ENCODE measurements around the gene ITCH. TPM values are rescaled to one million over a fixed set of nuclear protein-coding genes. Genes with fewer than 3 reads are reported as not detected.

ITCH gene
- total RNA-seq, 2 donors from 2014 or later, result 44.4 to 53.4 TPM

DNA sequence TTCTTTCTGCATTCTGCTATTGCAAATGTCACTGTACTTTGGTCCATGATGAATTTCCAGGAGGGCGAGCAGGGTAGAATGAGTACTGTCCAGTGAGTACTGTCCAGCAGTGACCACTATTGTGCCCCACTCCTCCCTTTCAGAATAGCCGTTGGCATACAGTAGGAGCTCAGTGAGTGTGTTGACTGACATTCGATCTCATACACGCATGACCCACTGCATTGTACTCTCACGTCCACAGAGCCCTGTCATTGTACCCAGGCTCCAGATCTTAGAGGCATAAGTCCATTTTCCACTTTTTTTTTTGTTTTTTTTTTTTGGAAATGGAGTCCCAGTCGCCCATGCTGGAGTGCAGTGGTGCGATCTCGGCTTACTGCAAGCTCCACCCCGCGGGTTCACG is 161.4 kb downstream of the ITCH start:
- ATAC-seq (no peak), DNase-seq (no peak)
- H3K27me3 Mint-ChIP-seq, result no peaks in the 10 kb centered on the region
- H3K27ac Mint-ChIP-seq, result peak overlapping the region; percentile 37
- no peak overlapping the region for H3K4me3 Mint-ChIP-seq
- H3K9me3 ChIP-seq (ENCODE audit: control insufficient read depth, low read length, poor library complexity, severe bottlenecking), result no peaks in the 10 kb centered on the region
- peaks cover 25% of the 10 kb centered on the region for H3K4me1 Mint-ChIP-seq
- no peaks in the 10 kb centered on the region for H3K36me3 Mint-ChIP-seq (ENCODE audit: low read depth)

DNA sequence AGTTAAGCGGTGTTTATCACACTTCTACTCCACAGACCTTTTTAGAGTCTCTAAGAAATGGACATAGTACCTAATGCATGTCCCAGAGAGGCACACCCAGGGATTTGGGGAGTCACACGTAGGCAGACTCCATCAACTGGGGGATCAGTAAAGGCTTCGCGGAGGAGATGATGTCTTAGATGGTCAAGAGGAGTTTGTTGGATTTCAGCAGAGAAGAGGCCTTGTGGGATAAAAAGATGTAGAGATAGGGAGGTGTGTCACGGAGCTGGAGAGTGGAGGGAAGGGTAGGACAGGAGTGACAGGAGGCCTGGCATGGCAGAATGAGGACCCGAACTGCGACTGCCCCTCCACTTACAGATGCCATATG is 162.3 kb downstream of the ITCH start:
- Mint-ChIP-seq H3K4me1 (peaks cover 22% of the 10 kb centered on the region), H3K4me3 (no peak overlapping the region), H3K27ac (peak overlapping the region; percentile 37), H3K27me3 (no peaks in the 10 kb centered on the region), H3K36me3 (ENCODE audit: low read depth) (no peaks in the 10 kb centered on the region)
- ATAC-seq, result no peak
- no peaks in the 10 kb centered on the region for H3K9me3 ChIP-seq (ENCODE audit: control insufficient read depth, low read length, poor library complexity, severe bottlenecking)
- no peak for DNase-seq

DNA sequence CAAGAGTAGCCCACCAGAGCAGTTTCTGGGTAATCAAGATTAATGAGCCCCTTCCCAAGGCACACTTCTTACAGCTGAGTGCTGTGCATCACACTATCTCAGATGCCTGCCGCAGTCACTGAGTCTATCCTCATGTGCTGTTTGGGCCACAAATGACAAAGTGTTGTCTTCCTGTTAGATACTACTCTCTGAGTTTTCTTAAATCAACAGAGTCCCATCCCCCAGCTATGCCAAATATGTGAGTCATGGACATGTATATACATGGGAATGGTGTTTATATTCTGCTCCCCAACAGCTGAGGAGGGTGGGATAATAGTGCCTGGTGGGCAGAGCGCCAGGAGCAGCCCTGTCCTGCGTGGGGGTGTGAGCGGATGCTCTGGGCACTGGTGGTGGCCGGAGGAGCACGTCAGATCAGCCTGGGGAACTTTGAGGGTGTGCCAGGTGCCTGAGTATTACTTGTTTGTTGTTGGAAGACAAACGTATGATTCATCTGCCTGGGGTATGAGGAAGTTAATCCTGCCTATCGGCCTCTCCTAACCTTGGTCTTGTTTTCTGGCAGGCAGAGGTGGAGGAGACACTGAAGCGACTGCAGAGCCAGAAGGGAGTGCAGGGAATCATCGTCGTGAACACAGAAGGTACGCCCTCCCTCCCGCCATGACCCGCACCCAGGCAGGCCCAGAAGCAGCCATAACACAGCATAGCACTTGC is 162.8 kb downstream of the ITCH start:
- Mint-ChIP-seq H3K27me3 (no peaks in the 10 kb centered on the region), H3K27ac (peak overlapping the region; percentile 37), H3K4me1 (peaks cover 25% of the 10 kb centered on the region), H3K4me3 (no peak overlapping the region), H3K36me3 (ENCODE audit: low read depth) (no peaks in the 10 kb centered on the region)
- H3K9me3 ChIP-seq (ENCODE audit: control insufficient read depth, low read length, poor library complexity, severe bottlenecking), result no peaks in the 10 kb centered on the region
- DNase-seq (no peak), ATAC-seq (no peak)

DNA sequence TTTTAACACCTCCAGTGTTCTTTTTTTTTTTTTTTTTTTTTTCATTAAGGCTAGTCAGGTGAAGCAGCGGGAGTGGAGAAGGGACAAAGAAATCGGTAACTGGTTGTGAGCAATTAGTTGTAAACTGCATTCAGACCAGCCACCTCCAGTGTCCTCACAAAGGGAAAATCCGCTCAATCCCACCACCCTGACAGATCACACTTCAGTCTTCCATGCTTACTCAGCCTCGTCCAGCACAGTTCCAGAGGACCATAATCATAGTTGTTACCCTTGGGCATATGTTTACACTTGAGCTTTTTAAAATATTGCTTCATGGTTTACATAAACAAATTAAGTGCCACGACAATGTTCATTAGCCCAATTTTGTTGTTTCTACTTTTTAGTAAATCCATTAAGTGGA is 163.4 kb downstream of the ITCH start:
- no peaks in the 10 kb centered on the region for H3K9me3 ChIP-seq (ENCODE audit: control insufficient read depth, low read length, poor library complexity, severe bottlenecking)
- Mint-ChIP-seq H3K27me3 (no peaks in the 10 kb centered on the region), H3K4me1 (peaks cover 26% of the 10 kb centered on the region), H3K4me3 (no peak overlapping the region), H3K36me3 (ENCODE audit: low read depth) (peaks cover 2% of the 10 kb centered on the region), H3K27ac (no peak overlapping the region)
- no peak for ATAC-seq
- no peak for DNase-seq

DNA sequence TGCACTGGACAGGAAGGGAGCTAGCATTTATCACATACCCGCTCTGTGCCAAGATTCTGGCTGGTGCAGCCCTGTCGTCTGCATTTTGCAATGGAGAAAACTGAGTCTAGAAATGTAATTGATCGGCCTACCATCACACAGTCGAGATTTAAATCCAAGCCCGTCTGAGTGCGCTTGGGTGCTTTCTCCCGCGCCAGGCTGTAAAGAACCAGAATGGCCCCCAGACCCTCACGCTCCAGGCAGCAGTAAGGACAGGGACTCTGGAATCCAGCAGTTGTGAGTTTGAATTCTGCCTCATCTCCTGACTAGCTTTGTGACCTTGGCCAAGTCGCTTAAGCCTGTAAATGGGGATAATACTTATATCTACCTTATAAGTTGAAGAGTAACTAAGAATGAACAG is 163.9 kb downstream of the ITCH start:
- H3K27ac Mint-ChIP-seq, result no peak overlapping the region
- DNase-seq (no peak), ATAC-seq (no peak)
- H3K4me3 Mint-ChIP-seq, result no peak overlapping the region
- H3K36me3 Mint-ChIP-seq (ENCODE audit: low read depth), result peaks cover 5% of the 10 kb centered on the region
- H3K9me3 ChIP-seq (ENCODE audit: control insufficient read depth, low read length, poor library complexity, severe bottlenecking), result no peaks in the 10 kb centered on the region
- H3K4me1 Mint-ChIP-seq, result peaks cover 25% of the 10 kb centered on the region
- no peaks in the 10 kb centered on the region for H3K27me3 Mint-ChIP-seq

DNA sequence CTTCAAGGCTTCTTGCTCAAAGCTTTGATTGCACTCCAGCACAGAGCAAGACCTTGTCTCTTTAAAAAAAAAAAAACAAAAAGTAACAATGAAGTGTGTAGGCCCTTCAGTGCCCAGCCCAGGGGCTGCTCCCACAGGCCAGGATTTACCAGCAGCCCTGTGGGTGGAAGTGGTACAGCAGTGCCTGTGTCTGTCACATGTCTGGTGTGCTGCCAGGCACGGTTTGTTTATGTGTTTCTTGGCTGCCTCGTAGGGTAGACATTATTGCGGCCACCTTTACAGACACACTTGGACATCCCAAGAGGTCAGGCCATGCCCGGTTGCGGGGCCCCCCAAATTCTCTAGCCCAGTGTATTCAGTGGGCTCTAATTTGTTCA is 165.8 kb downstream of the ITCH start:
- DNase-seq (no peak), ATAC-seq (no peak)
- Mint-ChIP-seq H3K27me3 (no peaks in the 10 kb centered on the region), H3K36me3 (ENCODE audit: low read depth) (peaks cover 5% of the 10 kb centered on the region), H3K4me3 (no peak overlapping the region), H3K27ac (peak overlapping the region; percentile 34), H3K4me1 (peaks cover 18% of the 10 kb centered on the region)
- H3K9me3 ChIP-seq (ENCODE audit: control insufficient read depth, low read length, poor library complexity, severe bottlenecking), result no peaks in the 10 kb centered on the region

DNA sequence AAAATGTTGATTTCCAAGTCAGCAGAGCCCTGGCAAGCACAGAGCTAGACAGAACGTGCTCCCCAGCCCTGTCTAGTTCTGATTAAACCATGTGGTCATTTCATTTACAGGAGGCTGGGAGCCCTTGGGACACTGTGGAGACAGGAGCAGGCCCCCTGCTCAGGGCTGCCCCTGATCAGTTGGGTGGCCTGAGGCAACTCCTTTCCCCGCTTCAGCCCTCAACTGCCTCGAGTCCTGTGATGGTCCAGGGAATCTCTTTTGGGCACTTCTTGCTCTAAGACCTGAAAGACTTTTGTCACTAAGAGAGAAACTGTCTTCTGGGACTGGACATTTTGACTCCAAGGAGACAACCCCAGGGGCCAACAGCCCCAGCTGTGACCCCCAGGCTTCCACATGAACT is 166.7 kb downstream of the ITCH start:
- Mint-ChIP-seq H3K27me3 (no peaks in the 10 kb centered on the region), H3K27ac (peak overlapping the region; percentile 75), H3K36me3 (ENCODE audit: low read depth) (peaks cover 5% of the 10 kb centered on the region), H3K4me3 (no peak overlapping the region), H3K4me1 (peaks cover 18% of the 10 kb centered on the region)
- ATAC-seq, result no peak
- no peak for DNase-seq
- no peaks in the 10 kb centered on the region for H3K9me3 ChIP-seq (ENCODE audit: control insufficient read depth, low read length, poor library complexity, severe bottlenecking)

DNA sequence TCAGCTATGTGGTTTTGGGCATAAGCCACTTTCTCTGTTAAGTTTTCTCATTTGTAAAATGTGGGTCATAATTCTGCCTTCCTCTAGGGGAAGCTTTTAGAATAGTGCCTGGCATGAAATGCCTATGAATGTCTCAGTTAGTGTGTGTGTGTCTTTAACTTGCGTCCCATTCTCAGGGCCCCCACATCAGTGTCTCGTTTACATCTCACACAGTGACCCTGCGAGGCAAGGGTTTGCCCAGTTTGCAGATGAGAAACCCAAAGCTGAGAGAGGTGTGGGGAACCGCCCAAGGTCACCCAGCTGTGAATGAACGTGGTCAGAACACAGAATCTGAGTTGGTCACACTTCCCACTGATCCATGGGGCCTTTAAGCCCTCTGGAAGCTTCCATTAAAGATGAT is 167.3 kb downstream of the ITCH start:
- Mint-ChIP-seq H3K4me1 (peaks cover 16% of the 10 kb centered on the region), H3K27me3 (no peaks in the 10 kb centered on the region), H3K27ac (peak overlapping the region; percentile 75), H3K36me3 (ENCODE audit: low read depth) (peaks cover 5% of the 10 kb centered on the region), H3K4me3 (no peak overlapping the region)
- DNase-seq (no peak), ATAC-seq (no peak)
- no peaks in the 10 kb centered on the region for H3K9me3 ChIP-seq (ENCODE audit: control insufficient read depth, low read length, poor library complexity, severe bottlenecking)

DNA sequence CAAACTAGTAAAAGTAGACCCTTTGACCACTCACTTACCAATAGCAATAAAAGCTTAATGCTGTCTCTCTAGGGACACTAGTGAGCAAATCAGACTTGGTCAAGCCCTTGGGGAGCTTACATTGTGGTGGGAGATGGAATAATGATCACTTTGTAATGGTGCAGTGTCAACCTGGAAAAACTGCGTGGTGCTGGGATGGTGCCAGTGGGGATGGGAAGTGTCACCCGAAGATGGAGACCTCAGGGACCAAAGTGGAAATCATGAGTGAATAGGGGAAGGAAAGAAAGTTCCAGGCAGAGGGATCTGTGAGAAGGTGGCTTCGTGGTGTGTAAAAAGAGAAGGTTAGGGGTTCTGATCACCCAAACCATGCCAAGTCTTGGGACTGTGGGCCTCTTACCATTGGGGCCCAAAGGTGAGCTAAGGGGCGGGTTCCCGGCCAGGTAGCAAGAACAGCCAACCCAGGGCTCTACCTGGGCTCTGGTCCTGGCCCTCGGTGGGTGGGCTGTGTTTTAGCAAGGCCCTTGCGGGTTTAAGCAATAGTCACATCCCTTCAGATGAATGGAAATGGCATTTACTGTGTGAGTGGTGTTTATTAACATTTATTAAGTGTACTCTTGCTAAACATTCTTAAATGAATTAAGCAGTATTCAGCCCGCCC is 168.7 kb downstream of the ITCH start:
- Mint-ChIP-seq H3K27ac (peak overlapping the region; percentile 75), H3K4me1 (peaks cover 12% of the 10 kb centered on the region), H3K36me3 (ENCODE audit: low read depth) (peaks cover 5% of the 10 kb centered on the region), H3K4me3 (no peak overlapping the region), H3K27me3 (no peaks in the 10 kb centered on the region)
- DNase-seq, result no peak
- H3K9me3 ChIP-seq (ENCODE audit: control insufficient read depth, low read length, poor library complexity, severe bottlenecking), result no peaks in the 10 kb centered on the region
- ATAC-seq, result no peak

DNA sequence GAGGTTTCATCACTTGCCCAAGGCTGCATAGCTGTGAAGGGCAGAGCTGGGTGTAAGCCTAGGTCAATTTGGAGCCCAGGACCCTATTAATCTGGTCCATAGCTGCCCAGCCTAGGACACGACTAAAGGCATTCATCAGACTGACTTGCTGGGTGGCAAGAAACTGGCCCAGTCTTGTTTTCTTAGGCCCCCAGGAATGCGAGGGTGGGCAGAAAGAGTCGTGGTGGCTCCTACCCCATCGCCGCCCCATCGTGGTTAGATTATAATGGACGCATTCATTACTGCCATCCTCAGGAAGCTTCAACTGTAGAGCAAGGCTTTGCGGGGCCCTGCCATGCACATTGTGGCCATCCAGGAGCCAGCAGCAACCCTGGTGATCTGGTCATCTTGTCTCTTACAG is 169.2 kb downstream of the ITCH start:
- Mint-ChIP-seq H3K27me3 (no peaks in the 10 kb centered on the region), H3K4me3 (no peak overlapping the region), H3K36me3 (ENCODE audit: low read depth) (peaks cover 5% of the 10 kb centered on the region), H3K4me1 (peaks cover 12% of the 10 kb centered on the region), H3K27ac (peak overlapping the region; percentile 75)
- no peak for DNase-seq
- ATAC-seq, result no peak
- H3K9me3 ChIP-seq (ENCODE audit: control insufficient read depth, low read length, poor library complexity, severe bottlenecking), result no peaks in the 10 kb centered on the region

DNA sequence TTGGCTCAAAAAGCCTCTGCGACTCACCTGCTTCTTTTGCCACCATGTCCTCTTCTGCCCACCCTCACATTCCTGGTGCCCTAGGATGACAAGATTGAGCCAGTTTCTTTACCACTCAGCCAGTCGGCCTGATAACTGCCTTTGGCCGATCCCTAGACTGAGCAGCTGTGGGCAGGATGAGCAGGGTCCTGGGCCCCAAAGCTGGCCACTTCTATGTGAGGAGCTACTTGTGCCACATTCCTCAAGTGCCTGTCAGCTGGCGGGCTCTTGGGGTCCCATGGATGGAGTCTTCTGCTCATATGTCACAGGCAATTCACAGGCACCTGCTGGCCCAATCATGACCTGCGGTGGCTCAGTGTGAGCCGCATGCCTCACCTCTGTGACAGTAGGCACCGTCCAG is 169.7 kb downstream of the ITCH start:
- Mint-ChIP-seq H3K27ac (no peak overlapping the region), H3K4me3 (no peak overlapping the region), H3K36me3 (ENCODE audit: low read depth) (peaks cover 5% of the 10 kb centered on the region), H3K4me1 (peaks cover 12% of the 10 kb centered on the region), H3K27me3 (no peaks in the 10 kb centered on the region)
- H3K9me3 ChIP-seq (ENCODE audit: control insufficient read depth, low read length, poor library complexity, severe bottlenecking), result no peaks in the 10 kb centered on the region
- DNase-seq, result no peak
- no peak for ATAC-seq

DNA sequence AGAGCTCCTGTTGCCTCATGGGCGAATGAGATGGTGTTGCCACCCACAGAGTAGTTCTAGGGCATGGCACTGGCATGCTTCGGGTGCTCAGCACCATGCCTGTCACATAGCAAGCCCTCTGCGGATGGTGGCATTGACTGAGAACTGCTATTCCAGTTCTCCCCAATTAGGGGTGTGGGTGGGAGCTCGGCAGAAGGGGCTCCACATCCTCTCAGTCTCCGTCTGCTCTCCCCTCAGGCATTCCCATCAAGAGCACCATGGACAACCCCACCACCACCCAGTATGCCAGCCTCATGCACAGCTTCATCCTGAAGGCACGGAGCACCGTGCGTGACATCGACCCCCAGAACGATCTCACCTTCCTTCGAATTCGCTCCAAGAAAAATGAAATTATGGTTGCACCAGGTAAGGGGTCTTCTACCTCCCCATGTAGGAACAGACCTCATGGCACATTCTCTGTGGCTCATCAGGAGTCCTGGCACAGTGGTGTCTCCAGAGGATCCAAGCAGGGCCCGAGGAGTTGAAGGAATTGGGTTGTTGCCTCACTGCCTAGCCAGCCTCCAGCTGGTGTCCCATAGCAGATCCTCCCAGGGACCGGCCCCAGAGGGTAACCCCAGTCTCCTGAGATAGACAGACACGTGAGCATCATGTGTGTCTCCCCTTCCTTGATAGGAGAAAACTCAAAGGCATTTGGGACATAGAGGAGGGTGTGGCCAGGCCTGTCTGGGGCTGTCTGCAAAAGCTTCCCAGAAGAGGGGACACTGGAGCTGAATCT is 171.5 kb downstream of the ITCH start:
- Mint-ChIP-seq H3K27ac (peak overlapping the region; percentile 77), H3K4me3 (no peak overlapping the region), H3K4me1 (peaks cover 12% of the 10 kb centered on the region), H3K36me3 (ENCODE audit: low read depth) (peaks cover 5% of the 10 kb centered on the region), H3K27me3 (no peaks in the 10 kb centered on the region)
- no peak for ATAC-seq
- DNase-seq, result no peak
- no peaks in the 10 kb centered on the region for H3K9me3 ChIP-seq (ENCODE audit: control insufficient read depth, low read length, poor library complexity, severe bottlenecking)

DNA sequence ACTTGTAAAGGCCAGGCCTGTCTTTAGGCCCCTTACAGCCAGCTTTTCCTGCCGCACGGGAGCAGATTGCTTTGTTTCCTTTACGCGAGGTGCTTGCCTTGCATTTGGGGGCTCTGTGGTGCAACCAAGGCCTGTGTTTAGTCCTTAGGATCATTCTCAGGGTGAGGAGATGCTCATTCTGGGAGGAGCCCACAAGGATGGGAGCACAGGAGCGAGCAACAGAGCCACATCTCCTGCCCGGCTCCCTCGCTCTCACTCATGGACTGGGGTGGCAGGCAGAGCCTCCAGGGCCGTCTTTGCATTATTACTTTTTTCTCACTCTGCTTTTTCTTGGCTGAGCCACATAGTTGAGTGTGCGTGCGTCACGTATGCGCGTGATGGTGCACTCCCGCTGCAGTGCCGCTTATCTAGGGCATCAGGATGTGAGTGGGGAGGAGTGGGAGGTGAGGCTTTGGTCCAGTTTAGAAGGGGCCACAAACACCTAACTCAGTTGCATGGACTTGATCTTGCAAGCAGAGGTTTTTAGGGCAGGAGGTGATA is 172.3 kb downstream of the ITCH start:
- Mint-ChIP-seq H3K27ac (no peak overlapping the region), H3K27me3 (no peaks in the 10 kb centered on the region), H3K36me3 (ENCODE audit: low read depth) (peaks cover 6% of the 10 kb centered on the region), H3K4me3 (no peak overlapping the region), H3K4me1 (peaks cover 14% of the 10 kb centered on the region)
- no peak for DNase-seq
- H3K9me3 ChIP-seq (ENCODE audit: control insufficient read depth, low read length, poor library complexity, severe bottlenecking), result no peaks in the 10 kb centered on the region
- ATAC-seq, result no peak

Measured in T-helper 17 cell (primary cell).